ENCODE measurements around the gene MCL1. TPM values are rescaled to one million over a fixed set of nuclear protein-coding genes. Genes with fewer than 3 reads are reported as not detected.

The MCL1 gene
- total and polyA plus RNA-seq, 10 of the 15 experiments (the other 5 are each of a cell fraction or from before 2014, with no cell fraction given) = 18.1 to 148 (median 86.4) TPM

- TF ChIP-seq MAX (IDR thresholded peaks at IDR 0.05; ENCODE audit: low read depth, low read length) = no peak
- TF ChIP-seq RUNX3 (IDR thresholded peaks at IDR 0.05; ENCODE audit: low read length) = no peak
- TF ChIP-seq MYC (IDR thresholded peaks at IDR 0.05; ENCODE audit: insufficient read depth, insufficient read length, insufficient replicate concordance, low read length, severe bottlenecking) = no peak
- TF ChIP-seq E2F4 (IDR thresholded peaks at IDR 0.05; ENCODE audit: low read depth, low read length) = 0 out of 2 replicates have a peak, but pooled peaks have one; percentile 16
- no peak for TF ChIP-seq PKNOX1 (IDR thresholded peaks at IDR 0.05)
- TF ChIP-seq ESRRA (IDR thresholded peaks at IDR 0.05; ENCODE audit: low read length) = 0 out of 2 replicates have a peak, but pooled peaks have one; percentile 62
- peak; percentile 94 for TF ChIP-seq CREM (IDR thresholded peaks at IDR 0.05; ENCODE audit: low read depth)
- TF ChIP-seq CHD1 (IDR thresholded peaks at IDR 0.05; ENCODE audit: low read depth, low read length) = no peak
- no peak for TF ChIP-seq SREBF1 (IDR thresholded peaks at IDR 0.05; ENCODE audit: low read length)
- no peak for TF ChIP-seq LARP7 (IDR thresholded peaks at IDR 0.05)
- no peak for TF ChIP-seq STAT1 (conservative IDR thresholded peaks at IDR 0.05)
- TF ChIP-seq TARDBP (IDR thresholded peaks at IDR 0.05; ENCODE audit: borderline replicate concordance) = peak; percentile 84; the same call in 1 of the 2 replicates
- peak in 1 of 2 experiments; percentile 88; a peak in 2 of 4 replicates for TF ChIP-seq ETV6 (conservative IDR thresholded peaks at IDR 0.05 in 1 of 2, IDR thresholded peaks at IDR 0.05 in 1 of 2; ENCODE audit: borderline replicate concordance in 1 of 2, low read depth in 1 of 2)
- no peak for TF ChIP-seq CEBPB (IDR thresholded peaks at IDR 0.05; ENCODE audit: borderline replicate concordance in 1 of 2, low read depth in 2 of 2, low read length in 2 of 2)
- no peak for TF ChIP-seq NFYA (IDR thresholded peaks at IDR 0.05; ENCODE audit: borderline replicate concordance, low read depth, low read length)
- TF ChIP-seq FOXK2 (IDR thresholded peaks at IDR 0.05) = peak; percentile 63; the same call in 1 of the 2 replicates
- no peak for TF ChIP-seq RFX5 (IDR thresholded peaks at IDR 0.05; ENCODE audit: low read depth, low read length)
- peak; percentile 87 to 90 for TF ChIP-seq IKZF2 (IDR thresholded peaks at IDR 0.05)
- TF ChIP-seq RB1 (IDR thresholded peaks at IDR 0.05; ENCODE audit: borderline replicate concordance) = peak; percentile 29; the same call in 1 of the 2 replicates
- TF ChIP-seq ZNF274 (IDR thresholded peaks at IDR 0.05; ENCODE audit: insufficient read depth, insufficient read length) = no peak
- peak; percentile 72 for TF ChIP-seq NR2C1 (IDR thresholded peaks at IDR 0.05)
- peak; percentile 50; the same call in 1 of the 2 replicates for TF ChIP-seq SPI1 (IDR thresholded peaks at IDR 0.05; ENCODE audit: borderline replicate concordance, insufficient read depth, low read depth, low read length)
- peak; percentile 94 for TF ChIP-seq IKZF1 (conservative IDR thresholded peaks at IDR 0.05)
- no peak for TF ChIP-seq PRDM15 (CRISPR knock-in tag; IDR thresholded peaks at IDR 0.05)
These were observed 16.7 kb downstream of the MCL1 start (continued) for GRCh38 chr1:150562446-150563339.
